Kidney capillary endothelial cell (primary cell): ENCODE results near the gene RAB31.

Experiments used
- DNase-seq: peaks from one replicate; pipeline ENCODE4 v3.0.0-alpha.2; 2018; ENCODE audit warnings: low spot score

The RAB31 gene

DNA sequence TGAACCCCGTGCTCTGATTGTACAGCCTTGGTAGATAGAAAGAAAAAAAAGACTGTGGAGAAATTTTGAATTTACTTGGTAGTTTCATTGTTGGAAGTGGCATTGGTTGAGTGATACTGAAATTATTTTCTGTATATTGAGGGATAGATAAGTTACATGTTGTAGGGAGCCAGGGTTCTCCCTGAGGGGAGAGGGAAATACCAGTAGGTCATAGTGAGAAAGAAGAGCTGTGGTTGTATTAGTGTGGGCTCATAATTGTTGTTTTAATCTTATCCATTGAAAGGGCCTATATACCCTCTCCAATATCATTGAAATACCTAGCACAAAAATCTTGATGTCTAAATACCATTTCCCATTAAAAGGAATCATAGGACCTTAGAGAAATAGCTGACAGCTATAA lies 16.9 kb upstream of the RAB31 start:
- DNase-seq = no peak

- DNase-seq = no peak
Measured at GRCh38 chr18:9694174-9694573, 13.9 kb upstream of the RAB31 start.

- DNase-seq = no peak
Measured at GRCh38 chr18:9694952-9695495, 13.1 kb upstream of the RAB31 start.

DNA sequence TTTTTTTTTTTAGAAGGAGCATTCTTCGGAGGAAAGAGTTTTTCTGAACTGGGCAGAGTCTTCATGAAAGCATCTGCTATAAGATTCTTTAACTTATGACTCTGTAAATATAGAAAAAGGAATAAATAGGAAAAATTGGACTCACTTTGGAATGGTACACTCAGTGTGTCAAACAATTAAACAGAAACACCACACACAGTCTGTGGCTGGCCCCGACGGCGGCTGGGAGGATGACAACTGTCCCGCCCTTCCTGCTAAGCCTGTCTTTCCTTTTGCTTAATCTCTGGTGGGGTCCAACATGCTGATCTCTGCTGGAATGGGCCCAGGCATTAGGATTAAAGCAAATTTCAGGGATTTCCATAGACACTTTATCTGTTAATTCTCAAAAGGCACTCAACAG lies 12.5 kb upstream of the RAB31 start:
- no peak for DNase-seq

- no peak for DNase-seq
Measured at GRCh38 chr18:9696112-9696511, 12.0 kb upstream of the RAB31 start.

GRCh38 chr18:9696701-9697100 lies 11.4 kb upstream of the RAB31 start:
- DNase-seq = no peak

- no peak for DNase-seq
Measured at GRCh38 chr18:9697121-9697520, 11.0 kb upstream of the RAB31 start.

GRCh38 chr18:9698497-9698896 lies 9.6 kb upstream of the RAB31 start:
- no peak for DNase-seq

DNA sequence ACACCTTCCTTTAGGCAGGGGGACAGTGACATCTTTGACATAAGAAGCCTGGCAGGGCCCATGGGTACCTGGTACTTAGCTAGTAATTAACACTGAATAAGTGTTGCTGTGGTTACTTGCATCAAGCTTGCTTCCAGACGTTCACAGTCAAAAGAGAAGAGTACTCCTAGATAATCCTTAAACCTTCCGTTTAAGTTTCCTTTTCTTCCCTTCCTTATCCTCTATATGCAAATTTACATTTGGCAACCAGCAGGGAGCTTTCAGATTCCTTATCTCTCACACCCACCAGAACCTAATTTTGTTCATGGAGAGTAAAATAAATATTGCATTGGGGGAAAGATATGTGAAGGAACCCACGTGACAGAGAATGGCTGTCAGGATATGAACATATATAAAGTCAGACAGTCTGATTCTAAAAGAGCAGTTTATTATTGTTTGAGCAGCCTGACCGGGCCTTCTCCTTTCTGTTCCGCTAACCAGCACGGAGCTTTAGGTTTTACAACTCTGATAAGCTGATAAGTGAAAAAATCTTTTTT lies 7.8 kb upstream of the RAB31 start:
- DNase-seq = no peak

DNA sequence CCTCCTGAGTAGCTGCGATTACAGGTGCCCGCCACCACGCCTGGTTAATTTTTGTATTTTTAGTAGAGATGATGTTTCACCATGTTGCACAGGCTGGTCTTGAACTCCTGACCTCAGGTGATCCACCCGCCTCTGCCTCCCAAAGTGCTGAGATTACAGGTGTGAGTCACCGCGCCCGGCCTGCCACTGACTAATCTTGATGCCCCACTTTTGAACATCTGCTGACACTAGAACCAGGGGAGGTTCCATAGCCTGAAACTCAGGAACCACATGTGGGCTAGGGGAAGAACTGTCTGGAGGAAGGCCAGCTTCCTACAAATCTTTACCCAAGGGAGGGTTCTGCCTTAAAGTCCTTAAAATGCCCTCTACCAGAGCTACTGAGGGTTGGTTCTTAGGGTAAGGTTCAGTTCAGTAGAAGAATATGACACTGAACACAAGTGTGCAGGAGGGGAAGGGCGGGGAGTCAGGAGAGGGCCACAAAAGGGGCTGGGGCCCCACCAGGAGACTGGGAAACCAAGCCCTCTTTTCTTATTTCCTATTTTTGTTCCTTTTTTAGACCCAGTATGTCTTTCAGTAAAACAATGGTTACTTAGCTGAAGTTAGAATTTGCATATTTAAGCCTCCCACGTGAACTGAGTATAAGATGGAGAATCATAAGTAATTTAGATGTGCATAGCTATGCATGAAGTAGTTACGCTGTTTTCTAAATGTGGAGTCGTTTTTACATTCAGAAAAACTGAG lies 6.3 kb upstream of the RAB31 start:
- no peak for DNase-seq

DNA sequence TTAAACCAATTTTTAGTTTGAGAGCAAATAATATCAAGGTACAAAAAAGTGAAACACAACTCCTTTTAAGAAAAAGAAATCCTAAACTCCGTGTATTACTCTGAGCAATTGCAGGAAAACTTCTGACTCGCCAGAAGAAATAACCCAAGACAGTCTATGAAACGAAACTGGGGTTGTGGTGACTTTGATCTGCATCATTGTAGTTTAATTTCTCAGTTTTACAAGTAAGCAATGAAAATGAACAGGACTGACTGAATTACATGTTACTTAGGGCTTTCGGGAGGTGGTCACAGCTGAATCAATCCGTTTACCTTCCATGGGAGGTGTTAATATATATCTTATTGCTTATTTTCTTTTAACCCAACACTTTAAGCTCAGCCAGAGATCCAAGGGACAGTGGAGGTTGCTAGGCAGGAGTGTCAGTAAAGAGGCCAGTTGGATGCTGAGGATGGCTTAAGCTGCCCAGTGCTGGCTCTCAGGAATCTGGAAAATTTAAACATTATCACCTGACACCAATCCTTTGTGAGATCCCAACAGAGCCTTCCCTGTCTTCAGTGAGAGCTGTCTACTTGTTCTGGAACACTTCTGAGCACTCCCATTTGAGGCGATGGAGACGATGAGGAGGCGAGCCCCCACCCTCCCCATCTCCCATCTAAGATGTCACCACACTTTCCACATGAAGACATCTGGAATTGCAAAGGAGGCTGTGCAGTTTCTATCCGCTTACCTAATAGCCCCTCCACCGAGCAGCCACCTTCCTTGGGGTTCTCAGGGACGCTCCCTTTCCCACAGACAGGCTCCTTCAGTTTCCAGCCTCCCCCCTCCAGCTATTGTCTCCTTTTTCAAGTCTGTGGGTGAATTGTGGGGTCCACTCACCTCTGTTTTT lies 3.6 kb upstream of the RAB31 start:
- DNase-seq = no peak

GRCh38 chr18:9705183-9705829 lies 2.8 kb upstream of the RAB31 start:
- peak; percentile 58 for DNase-seq

DNA sequence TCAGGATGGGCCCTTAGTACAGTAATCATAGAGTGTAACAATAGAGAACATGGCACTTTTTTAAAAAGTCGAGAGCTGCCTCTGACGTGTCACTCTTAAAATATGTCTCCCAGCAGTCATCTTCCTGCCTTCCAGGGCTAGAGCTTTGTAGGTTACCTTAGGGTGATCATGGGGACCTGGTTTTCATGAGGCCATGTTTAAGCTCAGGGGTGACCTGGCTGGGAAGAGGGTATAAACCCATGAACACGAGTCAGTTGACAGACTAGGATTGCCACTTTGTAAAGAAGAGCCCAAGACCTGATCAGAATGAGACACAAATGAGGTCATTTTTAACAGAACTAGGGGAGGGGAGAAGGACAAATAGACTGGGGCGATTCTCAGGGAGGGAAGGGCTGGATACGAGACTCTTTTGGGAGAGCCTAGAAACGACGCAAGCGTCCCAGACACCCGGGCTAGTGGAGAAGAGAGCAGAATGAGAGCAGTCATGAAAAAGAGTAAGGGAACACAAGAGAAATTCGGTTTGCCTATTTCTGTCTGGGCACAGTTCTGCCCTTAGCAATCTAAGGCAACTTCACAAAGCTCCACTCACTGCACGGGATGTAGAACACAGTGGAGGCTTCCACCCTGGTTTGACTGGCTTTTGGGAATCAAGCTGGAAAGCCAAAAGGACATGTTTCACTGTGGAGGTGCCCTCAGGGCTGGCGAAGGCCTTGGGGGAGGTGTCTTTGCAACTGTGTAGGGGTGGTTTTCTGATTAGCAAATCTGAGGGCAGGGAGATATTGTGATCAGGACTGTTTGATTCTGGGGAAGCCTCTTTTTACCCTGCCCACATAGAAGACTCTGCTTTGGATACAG lies 1.8 kb upstream of the RAB31 start:
- DNase-seq = peak; percentile 58

DNA sequence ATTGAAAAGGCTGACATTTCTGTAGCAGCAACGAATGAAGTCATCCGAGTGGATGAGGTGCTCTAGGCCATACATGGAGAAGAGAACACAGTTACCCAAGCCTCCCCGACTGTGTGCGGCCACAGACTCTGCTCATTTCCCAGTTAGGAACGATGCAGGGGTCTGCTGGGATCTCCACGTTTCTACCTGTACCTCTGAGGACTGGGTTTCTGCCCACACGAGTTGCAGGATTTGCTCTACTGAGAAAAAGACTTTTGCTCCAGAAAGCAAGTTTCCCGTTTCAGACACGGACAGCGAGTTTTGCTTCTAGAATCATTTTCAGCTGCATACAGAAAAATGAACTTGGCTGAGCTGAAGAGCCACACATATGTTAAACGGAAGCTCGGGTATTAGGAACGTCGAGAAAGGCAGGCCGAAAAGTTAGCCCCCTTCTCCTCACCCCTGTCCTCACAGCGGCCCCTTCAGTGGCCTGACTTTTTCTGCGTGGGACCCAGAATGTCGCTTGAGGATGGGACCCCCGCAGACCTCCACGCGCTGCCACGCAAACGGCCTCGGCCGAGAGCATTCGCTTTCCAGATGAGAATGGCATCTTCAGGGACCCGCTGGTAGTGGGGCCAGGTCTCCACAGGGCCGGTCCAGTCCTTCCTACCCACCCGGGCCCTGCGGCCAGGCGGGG lies 582 bp upstream of the RAB31 start:
- no peak for DNase-seq

- peak; percentile 27 for DNase-seq
Measured at GRCh38 chr18:9708434-9709303, 568 bp downstream of the RAB31 start.

- DNase-seq = no peak
Measured at GRCh38 chr18:9709304-9709877, 1.3 kb downstream of the RAB31 start.

GRCh38 chr18:9710037-9710436 lies 1.9 kb downstream of the RAB31 start:
- no peak for DNase-seq

DNA sequence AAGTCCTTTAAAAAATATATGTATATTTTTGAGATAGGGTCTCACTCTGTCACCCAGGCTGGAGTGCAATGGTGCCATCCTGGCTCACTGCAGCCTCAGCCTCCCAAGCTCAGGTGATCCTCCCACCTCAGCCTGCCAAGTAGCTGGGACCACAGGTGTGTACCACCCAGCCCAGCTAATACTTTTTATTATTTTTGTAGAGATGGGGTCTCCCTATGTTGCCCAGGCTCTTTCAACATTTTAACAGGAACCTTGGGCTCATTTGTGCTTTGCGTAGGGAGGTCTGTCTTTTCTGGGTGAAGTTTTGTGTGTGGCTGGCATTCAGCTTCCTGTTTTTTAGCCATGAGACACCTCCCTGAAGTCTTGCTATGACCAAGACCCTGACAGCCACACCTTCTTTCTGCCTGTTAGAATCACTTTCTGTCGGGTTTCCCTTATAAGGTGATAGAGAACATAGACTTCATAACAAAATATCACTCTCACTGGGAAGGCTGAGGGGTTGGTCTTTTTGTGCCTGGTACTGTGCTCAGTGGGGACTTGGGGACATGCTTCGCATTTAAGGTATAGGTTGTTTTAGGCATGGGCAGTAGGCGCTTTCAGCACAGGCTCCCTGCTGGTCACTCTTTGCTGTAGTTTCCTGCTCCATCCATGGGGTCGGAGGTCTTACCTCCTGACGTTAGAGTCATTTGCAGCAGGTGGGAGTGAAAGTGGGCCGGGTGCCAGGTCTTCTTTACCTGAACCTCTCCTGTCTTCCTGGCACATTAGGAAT lies 3.4 kb downstream of the RAB31 start:
- DNase-seq = no peak

DNA sequence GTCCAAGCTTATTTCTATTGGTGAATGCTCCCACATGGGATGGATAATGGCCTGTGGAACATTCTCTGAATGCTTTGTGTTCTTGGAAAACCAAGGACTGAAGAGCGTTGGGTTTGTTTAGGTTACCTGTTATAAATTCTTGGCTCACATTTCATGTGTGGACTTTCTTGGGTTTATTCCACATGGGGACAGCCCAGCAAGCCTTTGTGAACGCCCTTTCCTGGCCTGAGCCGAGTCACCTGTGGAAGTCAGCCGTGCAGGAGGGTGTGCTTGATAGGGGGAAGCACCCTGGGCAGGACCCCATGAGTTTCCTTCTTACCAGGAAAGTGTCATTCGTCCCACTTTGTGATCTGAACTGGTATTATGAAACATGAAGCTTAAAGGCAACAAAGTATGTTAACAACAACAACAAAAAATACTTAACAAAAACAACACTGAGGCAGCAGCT lies 4.1 kb downstream of the RAB31 start:
- DNase-seq = no peak
